Measurements from ENCODE around the gene GCSH.

GCSH gene

GRCh38 chr16:81041696-81042095 is 54.5 kb downstream of the GCSH start:
- no peak for DNase-seq (ENCODE audit: low spot score)

GRCh38 chr16:81040842-81041241 is 55.4 kb downstream of the GCSH start:
- no peak for DNase-seq (ENCODE audit: low spot score)

GRCh38 chr16:81040131-81040530 is 56.1 kb downstream of the GCSH start:
- DNase-seq (ENCODE audit: low spot score): no peak

- DNase-seq (ENCODE audit: low spot score): no peak
Measured at GRCh38 chr16:81036751-81037350, 59.3 kb downstream of the GCSH start.

- peak; percentile 12 for DNase-seq (ENCODE audit: low spot score)
Measured at GRCh38 chr16:81035975-81036750, 60.0 kb downstream of the GCSH start.

GRCh38 chr16:81035398-81035974 is 60.7 kb downstream of the GCSH start, which contains the start of gene ATMIN:
ATMIN (plus strand) TSS chr16:81035842; CDS start chr16:81035871, 29 bp downstream.
- DNase-seq (ENCODE audit: low spot score): peak; percentile 89

Data from putamen (tissue), 1 donor.